ENCODE results near the gene NR3C1. TPM values are rescaled to one million over a fixed set of nuclear protein-coding genes. Genes with fewer than 3 reads are reported as not detected.

The NR3C1 gene
- total RNA-seq, 1 donor from 2014 or later = 152 TPM

DNA sequence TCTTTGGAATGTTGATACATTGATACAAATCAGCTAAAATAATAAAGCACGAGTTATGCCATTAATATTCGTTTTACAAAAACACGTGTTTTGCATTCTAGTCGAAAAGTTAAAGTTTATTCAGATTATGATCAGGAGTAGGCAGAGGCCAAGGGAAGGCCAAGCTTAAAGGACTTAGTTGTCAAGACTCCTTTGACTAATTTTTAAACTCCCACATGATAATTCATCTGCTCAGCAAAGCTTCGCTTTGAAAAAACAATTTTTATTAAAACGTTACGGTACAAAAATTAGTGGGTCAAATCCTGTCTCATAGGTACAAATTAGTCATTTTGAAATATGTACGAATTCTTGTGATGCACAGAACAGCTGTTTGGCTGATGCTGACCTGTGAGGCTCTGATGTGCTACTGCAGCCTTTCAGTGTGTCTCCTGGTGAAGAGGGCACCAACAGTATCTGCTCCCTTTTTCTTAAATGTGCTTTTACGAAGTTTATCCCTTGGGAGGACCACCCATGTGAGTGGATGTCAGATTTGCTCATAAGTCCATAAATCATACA is 23.0 kb upstream of the NR3C1 start:
- no peak for DNase-seq (ENCODE audit: low spot score)

DNA sequence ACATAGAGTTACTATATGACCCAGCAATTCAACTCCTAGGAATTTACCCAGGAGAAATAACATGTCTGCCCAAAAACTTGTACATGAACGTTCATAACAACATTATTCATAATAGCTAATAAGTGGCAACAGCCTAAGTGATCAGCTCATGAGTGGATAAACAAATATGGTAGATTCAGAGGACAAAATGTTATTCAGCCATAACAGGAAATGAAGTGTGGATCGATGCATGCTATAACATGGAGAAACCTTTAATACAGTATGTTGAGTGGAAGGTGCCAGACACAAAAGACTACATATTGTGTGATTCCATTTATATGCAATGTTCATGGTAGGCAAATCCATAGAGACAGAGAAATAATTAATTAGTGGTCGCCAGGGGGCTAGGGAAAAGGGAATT is 22.3 kb upstream of the NR3C1 start:
- no peak for DNase-seq (ENCODE audit: low spot score)

DNA sequence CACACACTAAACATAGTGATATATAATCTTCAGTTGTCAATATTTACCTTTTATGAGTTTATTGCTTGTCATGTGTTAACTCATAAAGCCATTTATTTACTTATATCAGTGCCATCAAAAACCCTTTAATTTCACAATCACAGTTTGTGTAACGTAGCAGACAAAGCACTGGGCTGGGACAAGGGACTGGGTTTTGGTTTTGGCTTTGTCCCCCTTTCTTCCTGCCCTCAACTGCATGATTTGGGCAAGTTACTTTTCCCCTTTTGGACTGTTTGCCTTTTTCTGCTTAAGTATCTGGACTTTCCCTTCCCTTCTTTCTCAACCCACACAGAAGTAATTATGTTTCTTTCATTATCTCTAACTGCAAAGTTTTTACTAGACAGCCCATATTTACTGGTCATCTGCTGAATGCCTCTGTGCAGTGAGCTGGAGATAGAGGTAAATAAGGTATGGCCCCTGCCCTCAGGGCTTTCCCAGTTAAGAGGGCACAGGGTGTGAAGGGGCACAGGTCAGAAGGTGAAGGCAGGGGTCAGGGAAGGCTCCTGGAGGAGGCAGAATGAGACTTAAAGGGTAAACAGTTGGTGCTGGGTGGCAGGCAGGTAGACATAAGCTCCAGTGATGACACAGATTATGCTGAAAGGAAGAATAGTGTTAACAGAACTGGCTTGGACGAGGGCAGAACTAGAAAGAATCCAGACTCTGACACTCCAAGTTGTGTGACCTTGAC is 14.8 kb upstream of the NR3C1 start:
- no peak for DNase-seq (ENCODE audit: low spot score)

DNA sequence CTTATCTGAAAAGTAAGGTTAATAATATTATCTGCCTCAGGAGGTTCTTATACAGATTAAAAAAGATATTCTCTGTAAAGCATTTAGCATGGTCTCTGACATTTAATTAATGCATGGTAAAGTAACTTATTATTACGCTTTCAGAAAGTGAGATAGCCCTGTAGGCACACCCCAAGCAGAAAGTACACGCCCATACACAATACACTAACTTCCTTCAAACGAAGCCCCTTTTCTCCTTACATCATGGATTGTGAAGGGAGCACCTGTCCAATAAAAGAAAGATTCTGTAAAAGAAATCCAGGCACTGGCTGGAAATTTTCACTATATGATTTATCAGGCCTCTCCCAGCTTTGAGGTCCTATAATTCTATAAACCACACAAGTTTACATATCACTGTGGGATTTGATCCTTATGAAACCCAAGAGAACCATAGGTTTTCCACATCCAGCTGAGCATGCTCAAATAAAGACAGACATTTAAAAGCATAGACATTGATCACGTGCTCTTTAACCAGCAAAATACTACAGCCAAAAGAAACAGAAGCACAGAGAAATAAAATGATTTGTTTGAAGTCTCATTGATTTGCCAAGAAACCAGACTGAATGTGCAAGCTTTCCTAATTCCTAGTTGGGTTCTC is 14.1 kb upstream of the NR3C1 start:
- DNase-seq (ENCODE audit: low spot score) = no peak

DNA sequence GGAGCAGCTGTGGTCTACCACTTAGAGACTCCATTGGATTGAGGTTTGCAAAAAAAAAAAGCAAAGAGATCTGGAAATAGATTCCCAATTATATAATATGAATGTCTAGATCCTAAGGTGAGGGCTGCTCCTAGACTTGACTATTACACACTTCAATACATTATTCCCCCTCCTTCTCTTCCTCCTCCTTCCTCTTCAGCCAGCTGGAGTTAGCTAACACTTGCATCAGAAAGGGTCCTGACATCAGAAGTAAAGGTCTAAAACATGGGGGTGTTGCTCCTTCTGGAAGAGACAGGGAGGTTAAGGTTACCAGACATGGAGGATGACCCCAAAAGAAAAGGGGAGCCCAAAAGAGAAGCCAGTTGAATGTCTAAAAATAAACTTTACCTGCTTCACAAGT is 12.9 kb upstream of the NR3C1 start:
- DNase-seq (ENCODE audit: low spot score) = no peak

DNA sequence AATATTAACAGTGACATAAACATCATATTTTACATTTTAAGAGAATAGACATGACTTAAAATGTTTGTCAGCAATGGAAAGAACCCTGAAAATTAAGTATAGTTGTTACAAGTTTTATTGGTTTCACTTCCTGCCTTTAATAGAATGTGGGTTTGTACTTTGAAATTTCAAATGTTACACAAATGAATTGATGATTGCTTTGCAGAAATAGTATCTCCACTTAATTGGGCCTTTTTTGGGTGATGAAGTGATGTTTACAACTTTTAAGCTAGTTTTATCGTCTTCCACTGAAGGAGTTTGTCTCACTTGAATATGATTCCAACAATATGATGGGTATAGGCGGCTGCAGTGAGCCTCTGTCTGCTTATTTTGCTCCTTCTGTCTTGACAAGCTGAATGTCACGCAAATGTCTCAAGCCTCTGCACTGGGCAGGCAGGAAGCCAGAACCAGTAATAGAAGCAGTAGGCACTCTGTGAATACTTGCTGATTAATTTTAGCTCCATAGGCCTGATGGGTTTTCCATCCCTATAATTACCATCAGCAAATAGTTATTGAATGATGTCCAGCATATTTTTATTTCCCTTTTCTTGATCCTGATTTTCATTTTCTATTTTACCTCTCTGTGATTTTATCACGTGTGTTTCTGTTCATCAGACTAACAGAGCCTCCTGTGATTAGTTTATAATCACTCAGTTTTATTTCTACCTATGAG is 10.6 kb upstream of the NR3C1 start:
- DNase-seq (ENCODE audit: low spot score) = no peak

DNA sequence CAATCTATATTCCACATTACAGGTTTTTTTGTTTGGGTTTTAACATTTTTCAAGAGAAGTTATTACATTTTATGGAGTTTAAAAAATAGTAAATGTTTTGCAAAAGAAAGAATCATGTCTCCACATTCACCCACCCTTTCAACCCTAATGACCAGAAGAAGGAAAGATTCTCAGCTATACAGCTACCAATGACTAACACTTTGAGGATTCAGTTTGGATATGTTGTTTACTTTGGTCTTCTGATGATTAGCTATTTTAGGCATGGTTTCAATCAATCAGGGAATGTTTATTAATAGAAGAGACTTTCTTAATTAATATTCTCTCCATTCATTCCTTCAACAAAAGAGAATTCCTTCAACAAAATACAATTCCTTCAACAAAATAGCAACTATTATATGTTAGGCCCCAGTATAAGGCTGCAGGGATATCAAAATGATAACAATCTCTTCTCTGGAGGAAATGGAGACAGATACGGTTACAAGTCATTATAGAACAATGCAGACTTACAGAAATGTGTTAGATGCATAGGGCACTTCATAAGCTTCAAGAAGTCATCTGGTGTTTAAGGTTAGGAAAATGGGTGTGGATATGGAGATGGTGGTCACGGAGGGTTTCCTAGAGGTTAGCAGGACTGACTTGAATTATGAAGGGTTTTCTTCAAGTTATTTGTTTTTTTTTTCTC is 9.3 kb upstream of the NR3C1 start:
- DNase-seq (ENCODE audit: low spot score) = no peak

DNA sequence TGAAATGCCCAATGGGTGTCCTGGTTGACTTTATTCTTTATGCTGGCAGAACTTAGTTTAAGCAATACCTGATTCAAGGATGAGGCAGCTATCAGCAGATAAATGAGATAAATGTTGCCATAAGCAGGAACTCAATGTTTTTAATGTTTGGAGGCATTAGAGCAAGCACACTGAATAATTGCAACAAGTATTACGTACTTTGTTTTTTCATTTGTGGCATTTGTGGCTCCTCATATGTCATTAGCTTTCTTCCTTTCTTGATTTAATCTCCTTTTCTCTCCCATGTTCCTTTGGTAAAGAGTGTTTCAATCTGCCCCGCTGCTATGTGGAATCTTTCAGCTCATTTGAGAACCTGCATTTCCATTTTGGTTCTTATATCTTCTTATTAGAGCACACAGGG is 6.4 kb upstream of the NR3C1 start:
- no peak for DNase-seq (ENCODE audit: low spot score)

DNA sequence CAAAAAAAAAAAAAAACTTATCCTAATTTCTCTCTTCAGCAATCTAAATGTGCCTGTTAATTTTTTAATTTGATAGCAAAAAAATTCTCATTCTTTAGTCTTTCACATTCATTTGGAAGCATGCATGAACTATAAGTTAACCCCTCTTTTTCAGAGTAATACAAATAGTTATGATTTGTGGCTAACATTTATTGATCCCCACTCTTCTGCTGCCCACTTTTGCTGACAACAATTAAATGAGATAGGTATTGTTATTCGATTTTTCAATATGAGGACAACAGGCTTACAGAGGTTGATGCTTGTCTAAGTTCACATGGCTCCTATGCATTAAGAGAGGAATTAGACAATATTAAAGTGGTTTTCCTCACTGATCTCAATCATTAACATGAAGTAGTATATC is 2.9 kb upstream of the NR3C1 start:
- DNase-seq (ENCODE audit: low spot score) = no peak

DNA sequence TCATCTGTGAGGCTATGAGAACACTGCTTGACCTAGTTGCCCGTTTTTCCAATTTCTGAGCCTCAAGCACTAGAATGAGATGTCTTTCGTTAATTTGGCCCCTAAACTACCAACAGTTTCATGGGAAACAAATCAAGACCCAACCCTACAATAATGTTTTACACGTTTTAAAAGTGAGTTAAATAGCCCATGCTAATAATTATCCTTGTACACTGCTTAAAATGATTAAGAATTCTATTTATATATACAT is 2.3 kb upstream of the NR3C1 start:
- DNase-seq (ENCODE audit: low spot score) = no peak

DNA sequence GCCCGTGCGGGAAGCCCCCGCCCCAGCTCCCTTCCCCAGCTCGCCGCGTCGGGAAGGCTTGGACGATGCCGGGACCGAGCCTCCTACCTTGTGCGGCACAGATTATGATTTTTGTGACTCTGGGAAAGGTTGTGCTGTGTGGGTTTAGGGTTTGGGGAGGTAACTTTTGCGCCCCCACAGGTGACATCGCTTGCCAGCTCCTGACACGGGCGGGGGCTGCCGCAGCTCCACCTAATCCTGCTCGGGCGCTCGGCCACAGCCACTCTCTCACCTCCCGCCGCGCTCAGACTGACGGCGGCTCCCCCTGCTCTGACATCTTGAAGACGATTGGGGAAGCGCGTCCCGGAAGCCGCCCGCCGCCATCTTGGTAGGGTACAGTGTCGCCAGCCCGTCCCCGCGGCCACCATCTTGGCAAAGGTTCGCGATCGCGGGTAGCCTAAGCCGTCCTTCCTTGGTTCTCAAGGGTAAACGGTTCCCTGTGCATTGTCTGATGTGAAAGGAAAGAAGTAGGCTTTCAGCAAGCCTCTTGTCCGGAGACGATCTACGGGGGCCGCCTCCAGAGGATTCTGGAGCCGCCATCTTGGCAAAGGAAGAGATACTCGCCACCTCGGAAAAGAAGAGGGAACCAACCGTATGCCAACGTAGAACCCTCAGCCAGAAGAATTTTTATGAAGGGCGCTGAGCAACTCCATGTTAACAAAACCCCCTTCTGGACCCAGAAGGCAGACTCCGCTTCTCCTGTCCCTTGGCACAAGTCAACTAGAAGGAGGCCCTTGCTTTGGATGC is 1.8 kb upstream of the NR3C1 start:
- peak; percentile 89 for DNase-seq (ENCODE audit: low spot score)

DNA sequence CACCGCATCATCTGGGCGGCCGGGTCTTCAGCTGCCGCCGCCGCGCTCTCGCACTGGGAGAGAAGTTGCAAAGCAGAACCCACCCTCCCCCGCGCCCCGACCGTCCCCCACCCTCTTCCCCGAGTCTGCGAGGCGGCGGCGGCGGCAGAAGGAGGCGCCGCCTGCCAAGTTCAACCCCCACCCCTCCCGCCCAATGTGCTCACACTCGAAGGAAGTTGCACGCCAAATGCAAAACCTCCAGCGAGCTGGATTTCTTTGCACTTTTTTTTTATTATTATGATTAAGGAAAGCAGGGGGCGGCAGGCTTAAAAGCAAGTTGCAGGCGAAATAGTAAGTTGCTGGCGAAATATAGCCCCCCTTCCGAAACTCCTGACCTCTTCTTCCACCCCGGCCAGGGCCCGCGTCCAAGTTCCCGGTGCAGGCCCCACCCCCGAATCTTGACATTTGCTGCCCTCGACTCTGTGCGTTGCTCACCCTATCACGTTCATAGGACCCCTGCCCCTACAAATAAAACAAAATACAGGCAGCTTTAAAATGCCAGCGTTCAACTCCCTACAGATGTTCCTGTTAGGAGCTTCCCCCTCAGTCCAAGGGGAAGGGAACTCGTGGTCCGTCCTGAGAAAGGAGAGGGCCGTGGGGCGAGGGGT is 1.1 kb upstream of the NR3C1 start:
- DNase-seq (ENCODE audit: low spot score) = peak; percentile 92

DNA sequence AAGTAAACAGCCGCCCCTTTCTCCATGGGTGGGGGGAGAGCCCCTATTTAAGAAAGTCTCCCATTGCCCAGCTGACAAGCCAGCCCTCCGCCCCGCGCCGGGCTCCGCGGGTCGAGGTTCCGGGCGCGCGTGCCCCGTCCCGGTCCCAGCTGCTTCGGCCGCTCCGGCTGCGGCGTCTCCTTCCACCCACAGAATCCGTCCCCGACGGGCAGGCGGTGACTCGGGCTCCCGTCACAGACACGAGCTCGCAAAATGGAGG is 223 bp downstream of the NR3C1 start:
- no peak for DNase-seq (ENCODE audit: low spot score)

DNA sequence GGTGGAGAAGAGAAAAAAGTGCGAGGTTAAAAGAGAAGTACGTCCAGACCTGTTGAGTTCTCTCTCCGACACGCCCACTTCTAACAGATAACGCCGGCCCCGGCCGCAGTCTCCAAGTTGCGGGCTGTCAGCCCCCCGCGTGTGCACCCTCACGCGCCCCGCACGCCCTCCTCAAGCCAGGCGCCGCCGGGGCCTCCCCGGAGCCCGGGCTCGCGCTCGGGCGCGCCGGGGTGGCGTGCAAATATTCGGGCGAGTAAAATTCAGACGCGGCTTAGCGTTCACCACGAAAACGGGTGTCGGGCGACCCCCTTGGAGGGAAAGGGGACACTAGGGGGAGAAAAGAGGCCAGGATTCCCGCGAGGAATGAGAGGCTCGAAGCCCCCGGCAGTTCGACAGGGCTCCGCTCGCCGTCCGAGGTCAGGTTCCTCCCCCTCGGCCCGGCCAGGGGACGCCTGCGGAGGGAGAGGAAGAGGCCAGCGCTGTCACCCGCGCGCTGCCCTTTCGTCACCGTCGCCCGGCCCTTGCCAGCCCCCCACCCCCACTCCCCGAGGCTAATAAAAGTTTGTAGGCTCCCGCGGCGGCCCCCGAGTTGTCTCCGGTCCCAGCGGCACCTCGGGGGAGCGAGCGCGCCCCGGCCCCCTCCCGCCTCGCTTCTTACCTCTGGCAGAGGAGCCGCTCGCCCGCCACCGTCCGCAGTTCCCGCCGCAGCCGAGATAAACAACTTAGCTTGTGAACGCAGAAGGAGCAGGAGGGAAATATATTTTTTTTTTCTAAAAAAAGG is 743 bp downstream of the NR3C1 start:
- DNase-seq (ENCODE audit: low spot score) = peak; percentile 43

DNA sequence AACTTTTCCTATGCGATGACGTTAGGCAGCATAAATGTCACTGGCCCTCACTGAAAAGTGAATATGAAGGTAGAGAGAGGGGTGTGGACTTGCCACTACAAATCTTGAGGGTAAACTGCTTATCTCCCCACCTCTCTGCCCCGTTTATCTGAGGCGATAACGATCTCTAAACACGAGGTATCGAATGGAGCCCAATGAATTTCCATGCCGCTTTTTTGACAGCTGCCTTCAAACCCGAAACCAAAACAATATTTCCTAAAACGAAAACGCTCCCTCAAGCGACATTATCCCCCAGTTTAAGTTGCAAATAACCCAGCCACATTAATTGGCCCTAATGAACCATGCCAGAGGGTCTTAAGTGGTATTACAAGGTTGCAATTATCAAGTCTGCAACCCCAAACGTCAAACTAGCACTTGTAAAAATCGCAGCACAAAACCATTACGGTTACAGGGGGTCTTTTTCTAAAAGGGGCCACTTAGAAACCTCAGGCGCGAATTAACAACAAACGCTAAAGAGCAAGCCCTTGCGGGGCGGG is 1.4 kb downstream of the NR3C1 start:
- peak; percentile 35 for DNase-seq (ENCODE audit: low spot score)

DNA sequence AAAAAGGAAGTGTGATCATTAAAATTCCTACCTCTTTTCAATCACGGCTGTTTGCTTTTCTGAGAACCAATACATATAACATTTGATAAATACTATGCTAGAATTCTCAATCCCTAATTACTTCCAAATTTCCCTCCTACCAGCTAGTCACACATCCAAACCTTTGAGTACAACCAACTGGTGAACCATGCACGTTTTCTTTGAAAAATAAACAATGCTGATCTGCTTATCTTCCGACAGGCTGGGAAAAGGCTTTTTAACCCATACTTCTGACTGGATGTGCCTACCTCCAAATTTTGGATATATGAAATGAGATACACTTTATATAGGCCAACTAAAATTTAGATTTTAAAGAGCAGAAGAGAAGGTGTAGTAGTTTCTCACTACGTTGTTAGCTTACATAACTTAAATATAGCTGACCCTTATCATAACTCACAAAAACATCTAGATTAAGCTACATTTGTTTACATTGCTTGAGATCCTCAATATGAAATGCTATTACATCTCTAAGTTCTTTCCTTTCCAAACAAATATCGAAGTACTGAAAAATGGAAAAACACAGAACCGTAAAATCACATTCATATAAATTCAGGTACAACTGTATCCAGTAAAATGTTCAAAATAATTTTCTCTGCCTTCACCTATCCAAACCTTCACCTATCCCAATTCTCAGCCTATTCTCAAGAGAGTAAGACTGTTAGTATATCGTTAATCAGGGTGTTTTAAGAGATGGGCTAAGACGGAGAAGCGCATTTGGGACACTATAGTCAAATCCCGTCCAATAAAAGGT is 2.1 kb downstream of the NR3C1 start:
- no peak for DNase-seq (ENCODE audit: low spot score)

DNA sequence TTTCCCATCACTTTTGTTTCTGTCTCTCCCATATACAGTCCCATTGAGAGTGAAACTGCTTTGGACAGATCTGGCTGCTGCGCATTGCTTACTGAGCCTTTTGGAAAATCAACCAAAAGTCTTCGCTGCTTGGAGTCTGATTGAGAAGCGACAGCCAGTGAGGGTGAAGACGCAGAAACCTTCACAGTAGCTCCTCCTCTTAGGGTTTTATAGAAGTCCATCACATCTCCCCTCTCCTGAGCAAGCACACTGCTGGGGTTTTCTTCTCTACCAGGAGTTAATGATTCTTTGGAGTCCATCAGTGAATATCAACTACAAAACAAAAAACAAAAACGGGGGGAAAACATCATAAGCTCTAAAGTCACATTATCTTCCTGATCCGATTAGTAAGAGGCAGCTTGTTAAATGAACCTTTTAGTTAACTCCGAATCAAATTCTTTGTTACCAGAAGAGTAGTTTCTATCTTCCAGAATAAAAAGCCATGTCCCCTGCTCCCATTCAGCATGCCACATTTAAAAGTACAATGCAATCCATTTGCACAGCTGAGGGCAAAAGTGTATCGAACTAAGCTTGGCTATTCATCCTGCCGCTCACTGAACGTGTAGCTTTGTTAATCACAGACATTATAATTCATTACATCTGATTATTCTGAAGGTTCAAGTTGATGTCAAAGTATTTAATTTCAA is 2.8 kb downstream of the NR3C1 start:
- peak; percentile 25 for DNase-seq (ENCODE audit: low spot score)

DNA sequence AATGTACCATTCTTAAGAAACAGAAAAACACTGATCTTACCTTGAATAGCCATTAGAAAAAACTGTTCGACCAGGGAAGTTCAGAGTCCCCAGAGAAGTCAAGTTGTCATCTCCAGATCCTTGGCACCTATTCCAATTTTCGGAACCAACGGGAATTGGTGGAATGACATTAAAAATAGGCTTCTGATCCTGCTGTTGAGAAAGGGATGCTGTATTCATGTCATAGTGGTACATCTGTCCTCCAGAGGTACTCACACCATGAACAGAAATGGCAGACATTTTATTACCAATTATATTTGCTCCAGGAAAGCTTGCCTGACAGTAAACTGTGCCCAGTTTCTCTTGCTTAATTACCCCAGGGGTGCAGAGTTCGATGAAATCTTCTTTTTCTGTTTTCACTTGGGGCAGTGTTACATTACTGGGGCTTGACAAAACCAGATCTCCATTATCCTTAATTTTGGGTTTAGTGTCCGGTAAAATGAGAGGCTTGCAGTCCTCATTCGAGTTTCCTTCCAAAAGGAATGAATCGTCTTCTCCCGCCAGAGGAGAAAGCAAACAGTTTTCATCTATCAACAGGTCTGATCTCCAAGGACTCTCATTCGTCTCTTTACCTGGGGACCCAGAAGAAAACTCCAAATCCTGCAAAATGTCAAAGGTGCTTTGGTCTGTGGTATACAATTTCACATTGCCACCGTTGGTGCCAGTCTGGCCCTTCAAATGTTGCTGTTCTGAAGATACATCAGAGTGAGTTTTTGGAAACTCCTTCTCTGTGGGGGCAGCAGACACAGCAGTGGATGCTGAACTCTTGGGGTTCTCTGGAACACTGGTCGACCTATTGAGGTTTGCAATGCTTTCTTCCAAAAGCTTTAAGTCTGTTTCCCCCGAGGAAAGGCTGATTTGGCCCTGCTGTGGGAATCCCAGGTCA is 3.6 kb downstream of the NR3C1 start:
- no peak for DNase-seq (ENCODE audit: low spot score)
